SK-N-SH treated with all-trans-retinoic acid at 6 μM for 48 hours (cell line): ENCODE measurements around the gene DPYD.

Source experiments
- ATAC-seq: fragments of 200-7000 bp; cut with Tn5 transposase; 3 replicates; pipeline ENCODE4 v1.9.1; 2020; ENCODE audit warnings: mild to moderate bottlenecking, moderate library complexity
- ARNTL ChIP-seq: fragments of 450-650 bp; formaldehyde crosslinking; IDR thresholded peaks from 2 replicates; pipeline ENCODE4 v1.5.0; 2020; ENCODE audit warnings: low read depth, mild to moderate bottlenecking, moderate library complexity, borderline replicate concordance
- BACH2 ChIP-seq: fragments of 250-450 bp; sonication (Bioruptor Pico); IDR thresholded peaks from 2 replicates; pipeline ENCODE4 v1.9.0; 2021; ENCODE audit warnings: mild to moderate bottlenecking, borderline replicate concordance
- CSDC2 ChIP-seq: fragments of 250-450 bp; sonication (Bioruptor Pico); IDR thresholded peaks from 2 replicates; pipeline ENCODE4 v1.5.0; 2020; ENCODE audit warnings: mild to moderate bottlenecking, moderate library complexity
- ESRRG ChIP-seq: fragments of 250-450 bp; sonication (Bioruptor Pico); IDR thresholded peaks from 2 replicates; pipeline ENCODE4 v1.6.1; 2021; ENCODE audit warnings: mild to moderate bottlenecking
- GLIS3 ChIP-seq: fragments of 250-450 bp; sonication (Bioruptor Pico); IDR thresholded peaks from 2 replicates; pipeline ENCODE4 v1.5.0; 2020; ENCODE audit warnings: mild to moderate bottlenecking, moderate library complexity
- ISL1 ChIP-seq: fragments of 250-450 bp; sonication (Bioruptor Pico); IDR thresholded peaks from 2 replicates; pipeline ENCODE4 v2.1.2; 2022; ENCODE audit warnings: mild to moderate bottlenecking, moderate library complexity
- OSR1 ChIP-seq: fragments of 250-450 bp; sonication (Bioruptor Pico); IDR thresholded peaks from 2 replicates; pipeline ENCODE4 v1.8.0; 2022; ENCODE audit warnings: moderate library complexity, mild to moderate bottlenecking, inconsistent platforms
- PPARA ChIP-seq: fragments of 250-450 bp; sonication (Bioruptor Pico); IDR thresholded peaks from 2 replicates; pipeline ENCODE4 v1.5.0; 2020; ENCODE audit warnings: mild to moderate bottlenecking, borderline replicate concordance
- RARB ChIP-seq: fragments of 250-450 bp; sonication (Bioruptor Pico); IDR thresholded peaks from 2 replicates; pipeline ENCODE4 v1.8.0; 2021; ENCODE audit warnings: mild to moderate bottlenecking, moderate library complexity
- TCF4 ChIP-seq: fragments of 250-450 bp; sonication (Bioruptor Pico); IDR thresholded peaks from 2 replicates; pipeline ENCODE4 v1.8.0; 2021; ENCODE audit warnings: mild to moderate bottlenecking, moderate library complexity, borderline replicate concordance
- TOX ChIP-seq: fragments of 250-450 bp; sonication (Bioruptor Pico); IDR thresholded peaks from 2 replicates; pipeline ENCODE4 v1.8.0; 2021; ENCODE audit warnings: mild to moderate bottlenecking, moderate library complexity, borderline replicate concordance
- ZC3H10 ChIP-seq: fragments of 250-450 bp; sonication (Bioruptor Pico); IDR thresholded peaks from 2 replicates; pipeline ENCODE4 v1.5.1; 2021; ENCODE audit warnings: mild to moderate bottlenecking, moderate library complexity
- ZFP3 ChIP-seq: fragments of 250-450 bp; sonication (Bioruptor Pico); IDR thresholded peaks from 2 replicates; pipeline ENCODE4 v1.5.0; 2020; ENCODE audit warnings: mild to moderate bottlenecking, moderate library complexity
- ZFP30 ChIP-seq: fragments of 450-650 bp; formaldehyde crosslinking; IDR thresholded peaks from 2 replicates; pipeline ENCODE4 v1.5.0; 2022; ENCODE audit warnings: mild to moderate bottlenecking, moderate library complexity
- ZNF565 ChIP-seq: fragments of 450-650 bp; formaldehyde crosslinking; conservative IDR thresholded peaks from 2 replicates; pipeline ENCODE4 v1.5.0; 2020; ENCODE audit warnings: low read depth, mild to moderate bottlenecking, moderate library complexity
- ZNF8 ChIP-seq: fragments of 450-650 bp; formaldehyde crosslinking; IDR thresholded peaks from 2 replicates; pipeline ENCODE4 v1.5.0; 2020; ENCODE audit warnings: mild to moderate bottlenecking, moderate library complexity
- TF ChIP-seq, protein P1 (sequence below): fragments of 250-450 bp; sonication (Bioruptor Pico); IDR thresholded peaks from 2 replicates; pipeline ENCODE4 v1.5.1; 2020; ENCODE audit warnings: low read depth, mild to moderate bottlenecking, moderate library complexity
- TF ChIP-seq, protein P2 (sequence below): fragments of 250-450 bp; sonication (Bioruptor Pico); IDR thresholded peaks from 2 replicates; pipeline ENCODE4 v1.8.0; 2020; ENCODE audit warnings: mild to moderate bottlenecking, moderate library complexity, borderline replicate concordance
- TF ChIP-seq, protein P3 (sequence below): fragments of 250-450 bp; sonication (Bioruptor Pico); IDR thresholded peaks from 2 replicates; pipeline ENCODE4 v1.5.1; 2021; ENCODE audit warnings: mild to moderate bottlenecking, moderate library complexity
- TF ChIP-seq, protein P4 (sequence below): fragments of 250-450 bp; sonication (Bioruptor Pico); IDR thresholded peaks from 2 replicates; pipeline ENCODE4 v1.5.0; 2020; ENCODE audit warnings: mild to moderate bottlenecking, moderate library complexity
- TF ChIP-seq, protein P5 (sequence below): fragments of 250-450 bp; sonication (Bioruptor Pico); IDR thresholded peaks from 2 replicates; pipeline ENCODE4 v1.8.0; 2021; ENCODE audit warnings: low read depth, mild to moderate bottlenecking, moderate library complexity, borderline replicate concordance

The DPYD gene

DNA sequence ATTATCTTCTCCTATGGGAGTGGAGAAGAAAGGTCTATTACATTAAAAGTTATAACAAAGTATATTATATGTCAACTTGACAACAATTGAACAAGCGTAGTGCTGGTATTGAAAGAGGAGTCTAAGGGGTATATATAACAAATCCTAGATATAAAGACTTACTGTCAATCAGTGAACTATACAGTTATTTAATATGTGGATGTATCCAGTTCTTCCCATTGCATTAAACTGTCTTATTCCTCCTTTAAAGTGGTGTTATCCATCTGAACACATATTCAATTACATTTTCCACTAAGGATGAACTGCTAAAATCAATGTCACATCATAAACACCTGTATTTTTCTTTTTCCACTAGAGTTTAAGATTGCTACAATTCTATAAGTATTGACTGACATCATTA is 438.8 kb downstream of the DPYD start:
- no peak for ATAC-seq

DNA sequence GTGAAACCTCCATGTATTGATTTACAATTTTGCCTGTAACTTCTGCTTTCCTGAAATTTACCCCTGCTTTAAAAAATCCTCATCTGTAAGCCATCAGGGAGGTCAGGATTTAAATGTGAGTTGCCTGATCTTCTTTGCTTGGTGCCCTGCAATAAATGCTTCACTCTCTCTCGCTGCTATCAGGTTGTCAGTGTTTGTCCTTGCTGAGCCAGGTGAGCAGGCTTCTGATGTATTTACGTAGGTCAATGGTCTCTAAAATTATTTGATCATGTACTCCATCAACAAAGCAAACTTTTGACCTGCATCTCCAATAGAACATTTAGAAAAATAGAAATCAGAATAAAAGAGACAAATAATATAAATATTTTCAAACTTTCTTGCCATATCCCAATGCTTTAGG is 453.4 kb downstream of the DPYD start:
- ATAC-seq, result no peak
- TF ChIP-seq TOX (CRISPR knock-in tag) (no peak), OSR1 (CRISPR knock-in tag) (no peak), ESRRG (no peak), BACH2 (CRISPR knock-in tag) (no peak), ZC3H10 (no peak), ISL1 (CRISPR knock-in tag) (no peak), GLIS3 (CRISPR knock-in tag) (no peak), RARB (CRISPR knock-in tag) (no peak), ZNF8 (CRISPR knock-in tag) (no peak), CSDC2 (CRISPR knock-in tag) (no peak), ZFP30 (no peak), ZNF565 (CRISPR knock-in tag) (no peak), TCF4 (CRISPR knock-in tag) (no peak)
- TF ChIP-seq, protein P1, sequence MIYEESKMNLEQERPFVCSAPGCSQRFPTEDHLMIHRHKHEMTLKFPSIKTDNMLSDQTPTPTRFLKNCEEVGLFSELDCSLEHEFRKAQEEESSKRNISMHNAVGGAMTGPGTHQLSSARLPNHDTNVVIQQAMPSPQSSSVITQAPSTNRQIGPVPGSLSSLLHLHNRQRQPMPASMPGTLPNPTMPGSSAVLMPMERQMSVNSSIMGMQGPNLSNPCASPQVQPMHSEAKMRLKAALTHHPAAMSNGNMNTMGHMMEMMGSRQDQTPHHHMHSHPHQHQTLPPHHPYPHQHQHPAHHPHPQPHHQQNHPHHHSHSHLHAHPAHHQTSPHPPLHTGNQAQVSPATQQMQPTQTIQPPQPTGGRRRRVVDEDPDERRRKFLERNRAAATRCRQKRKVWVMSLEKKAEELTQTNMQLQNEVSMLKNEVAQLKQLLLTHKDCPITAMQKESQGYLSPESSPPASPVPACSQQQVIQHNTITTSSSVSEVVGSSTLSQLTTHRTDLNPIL (CRISPR knock-in tag), result no peak
- TF ChIP-seq, protein P2, sequence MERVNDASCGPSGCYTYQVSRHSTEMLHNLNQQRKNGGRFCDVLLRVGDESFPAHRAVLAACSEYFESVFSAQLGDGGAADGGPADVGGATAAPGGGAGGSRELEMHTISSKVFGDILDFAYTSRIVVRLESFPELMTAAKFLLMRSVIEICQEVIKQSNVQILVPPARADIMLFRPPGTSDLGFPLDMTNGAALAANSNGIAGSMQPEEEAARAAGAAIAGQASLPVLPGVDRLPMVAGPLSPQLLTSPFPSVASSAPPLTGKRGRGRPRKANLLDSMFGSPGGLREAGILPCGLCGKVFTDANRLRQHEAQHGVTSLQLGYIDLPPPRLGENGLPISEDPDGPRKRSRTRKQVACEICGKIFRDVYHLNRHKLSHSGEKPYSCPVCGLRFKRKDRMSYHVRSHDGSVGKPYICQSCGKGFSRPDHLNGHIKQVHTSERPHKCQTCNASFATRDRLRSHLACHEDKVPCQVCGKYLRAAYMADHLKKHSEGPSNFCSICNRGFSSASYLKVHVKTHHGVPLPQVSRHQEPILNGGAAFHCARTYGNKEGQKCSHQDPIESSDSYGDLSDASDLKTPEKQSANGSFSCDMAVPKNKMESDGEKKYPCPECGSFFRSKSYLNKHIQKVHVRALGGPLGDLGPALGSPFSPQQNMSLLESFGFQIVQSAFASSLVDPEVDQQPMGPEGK (CRISPR knock-in tag), result no peak
- TF ChIP-seq, protein P3, sequence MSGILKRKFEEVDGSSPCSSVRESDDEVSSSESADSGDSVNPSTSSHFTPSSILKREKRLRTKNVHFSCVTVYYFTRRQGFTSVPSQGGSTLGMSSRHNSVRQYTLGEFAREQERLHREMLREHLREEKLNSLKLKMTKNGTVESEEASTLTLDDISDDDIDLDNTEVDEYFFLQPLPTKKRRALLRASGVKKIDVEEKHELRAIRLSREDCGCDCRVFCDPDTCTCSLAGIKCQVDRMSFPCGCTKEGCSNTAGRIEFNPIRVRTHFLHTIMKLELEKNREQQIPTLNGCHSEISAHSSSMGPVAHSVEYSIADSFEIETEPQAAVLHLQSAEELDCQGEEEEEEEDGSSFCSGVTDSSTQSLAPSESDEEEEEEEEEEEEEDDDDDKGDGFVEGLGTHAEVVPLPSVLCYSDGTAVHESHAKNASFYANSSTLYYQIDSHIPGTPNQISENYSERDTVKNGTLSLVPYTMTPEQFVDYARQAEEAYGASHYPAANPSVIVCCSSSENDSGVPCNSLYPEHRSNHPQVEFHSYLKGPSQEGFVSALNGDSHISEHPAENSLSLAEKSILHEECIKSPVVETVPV, result no peak
- TF ChIP-seq, protein P4, sequence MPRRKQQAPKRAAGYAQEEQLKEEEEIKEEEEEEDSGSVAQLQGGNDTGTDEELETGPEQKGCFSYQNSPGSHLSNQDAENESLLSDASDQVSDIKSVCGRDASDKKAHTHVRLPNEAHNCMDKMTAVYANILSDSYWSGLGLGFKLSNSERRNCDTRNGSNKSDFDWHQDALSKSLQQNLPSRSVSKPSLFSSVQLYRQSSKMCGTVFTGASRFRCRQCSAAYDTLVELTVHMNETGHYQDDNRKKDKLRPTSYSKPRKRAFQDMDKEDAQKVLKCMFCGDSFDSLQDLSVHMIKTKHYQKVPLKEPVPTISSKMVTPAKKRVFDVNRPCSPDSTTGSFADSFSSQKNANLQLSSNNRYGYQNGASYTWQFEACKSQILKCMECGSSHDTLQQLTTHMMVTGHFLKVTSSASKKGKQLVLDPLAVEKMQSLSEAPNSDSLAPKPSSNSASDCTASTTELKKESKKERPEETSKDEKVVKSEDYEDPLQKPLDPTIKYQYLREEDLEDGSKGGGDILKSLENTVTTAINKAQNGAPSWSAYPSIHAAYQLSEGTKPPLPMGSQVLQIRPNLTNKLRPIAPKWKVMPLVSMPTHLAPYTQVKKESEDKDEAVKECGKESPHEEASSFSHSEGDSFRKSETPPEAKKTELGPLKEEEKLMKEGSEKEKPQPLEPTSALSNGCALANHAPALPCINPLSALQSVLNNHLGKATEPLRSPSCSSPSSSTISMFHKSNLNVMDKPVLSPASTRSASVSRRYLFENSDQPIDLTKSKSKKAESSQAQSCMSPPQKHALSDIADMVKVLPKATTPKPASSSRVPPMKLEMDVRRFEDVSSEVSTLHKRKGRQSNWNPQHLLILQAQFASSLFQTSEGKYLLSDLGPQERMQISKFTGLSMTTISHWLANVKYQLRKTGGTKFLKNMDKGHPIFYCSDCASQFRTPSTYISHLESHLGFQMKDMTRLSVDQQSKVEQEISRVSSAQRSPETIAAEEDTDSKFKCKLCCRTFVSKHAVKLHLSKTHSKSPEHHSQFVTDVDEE (CRISPR knock-in tag), result no peak

More for the DNA sequence above, 438.8 kb downstream of the DPYD start:
- TF ChIP-seq PPARA, result no peak
- no peak for TF ChIP-seq ESRRG
- no peak for TF ChIP-seq ZFP3 (CRISPR knock-in tag)
- TF ChIP-seq, protein P5, sequence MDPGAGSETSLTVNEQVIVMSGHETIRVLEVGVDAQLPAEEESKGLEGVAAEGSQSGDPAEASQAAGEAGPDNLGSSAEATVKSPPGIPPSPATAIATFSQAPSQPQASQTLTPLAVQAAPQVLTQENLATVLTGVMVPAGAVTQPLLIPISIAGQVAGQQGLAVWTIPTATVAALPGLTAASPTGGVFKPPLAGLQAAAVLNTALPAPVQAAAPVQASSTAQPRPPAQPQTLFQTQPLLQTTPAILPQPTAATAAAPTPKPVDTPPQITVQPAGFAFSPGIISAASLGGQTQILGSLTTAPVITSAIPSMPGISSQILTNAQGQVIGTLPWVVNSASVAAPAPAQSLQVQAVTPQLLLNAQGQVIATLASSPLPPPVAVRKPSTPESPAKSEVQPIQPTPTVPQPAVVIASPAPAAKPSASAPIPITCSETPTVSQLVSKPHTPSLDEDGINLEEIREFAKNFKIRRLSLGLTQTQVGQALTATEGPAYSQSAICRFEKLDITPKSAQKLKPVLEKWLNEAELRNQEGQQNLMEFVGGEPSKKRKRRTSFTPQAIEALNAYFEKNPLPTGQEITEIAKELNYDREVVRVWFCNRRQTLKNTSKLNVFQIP (CRISPR knock-in tag), result no peak
- TF ChIP-seq, protein P4 (CRISPR knock-in tag), result no peak
- no peak for TF ChIP-seq ZC3H10
- no peak for TF ChIP-seq BACH2 (CRISPR knock-in tag)
- TF ChIP-seq TCF4 (CRISPR knock-in tag), result no peak
- no peak for TF ChIP-seq ARNTL
- no peak for TF ChIP-seq OSR1 (CRISPR knock-in tag)
- no peak for TF ChIP-seq TOX (CRISPR knock-in tag)
- TF ChIP-seq, protein P2 (CRISPR knock-in tag), result no peak
- TF ChIP-seq ISL1 (CRISPR knock-in tag), result no peak
- no peak for TF ChIP-seq CSDC2 (CRISPR knock-in tag)
